ENCODE results near the gene FIGNL1.

DNA sequence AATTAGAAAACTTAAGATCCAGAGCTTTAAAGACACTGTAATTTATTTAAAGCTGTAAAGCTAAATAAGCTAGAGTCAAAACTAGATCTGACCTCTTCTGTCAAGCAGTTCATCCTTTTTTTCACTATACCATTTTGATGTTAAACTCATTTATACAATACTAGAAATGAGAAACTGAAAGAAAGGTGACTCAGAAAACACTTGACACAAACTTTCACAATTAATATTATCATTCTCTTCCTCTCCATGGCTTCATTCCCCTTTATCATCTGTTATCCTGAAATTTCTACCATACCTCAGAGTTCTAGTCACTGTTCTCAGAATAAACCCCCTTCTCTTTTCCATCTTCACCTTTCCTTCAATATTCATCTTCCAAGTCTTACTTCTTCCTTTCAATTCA is 1.3 kb downstream of the FIGNL1 start:
- no peak for TF ChIP-seq POLR2A (IDR thresholded peaks at IDR 0.05)
- TF ChIP-seq CTCF (IDR thresholded peaks at IDR 0.05): no peak

All from adrenal gland (tissue), 5 donors.